Medulla oblongata (tissue), 1 donor: ENCODE results near the gene TMEM108.

Experiments used
- DNase-seq: peaks from one replicate; pipeline ENCODE4 v3.0.0-alpha.2; 2015; ENCODE audit errors: extremely low spot score

Gene TMEM108

GRCh38 chr3:133227813-133228212 is 189.6 kb downstream of the TMEM108 start:
- DNase-seq: no peak

DNA sequence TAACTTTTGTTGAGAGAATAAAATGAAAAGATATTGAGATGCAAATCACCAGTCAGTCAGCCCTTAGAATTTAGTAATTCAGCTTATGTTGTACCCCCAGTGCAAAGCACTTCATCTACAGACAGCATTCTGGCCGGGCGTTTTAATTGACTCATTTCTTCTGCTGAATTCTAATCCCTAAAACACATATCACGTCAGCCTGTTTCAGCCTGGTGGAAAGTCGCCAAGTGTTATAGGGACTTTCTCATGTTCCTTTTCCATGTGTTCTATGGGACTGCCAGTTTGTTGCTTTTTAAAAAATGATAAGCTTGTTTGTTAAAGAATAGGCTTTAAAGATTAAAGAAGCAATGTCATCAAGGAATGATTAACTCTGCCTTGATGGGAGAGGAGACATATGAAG is 192.0 kb downstream of the TMEM108 start:
- DNase-seq: no peak

GRCh38 chr3:133236901-133237300 is 198.7 kb downstream of the TMEM108 start:
- DNase-seq: no peak

- no peak for DNase-seq
Observed at GRCh38 chr3:133237380-133237779, 199.2 kb downstream of the TMEM108 start.

GRCh38 chr3:133238015-133238414 is 199.8 kb downstream of the TMEM108 start:
- no peak for DNase-seq

DNA sequence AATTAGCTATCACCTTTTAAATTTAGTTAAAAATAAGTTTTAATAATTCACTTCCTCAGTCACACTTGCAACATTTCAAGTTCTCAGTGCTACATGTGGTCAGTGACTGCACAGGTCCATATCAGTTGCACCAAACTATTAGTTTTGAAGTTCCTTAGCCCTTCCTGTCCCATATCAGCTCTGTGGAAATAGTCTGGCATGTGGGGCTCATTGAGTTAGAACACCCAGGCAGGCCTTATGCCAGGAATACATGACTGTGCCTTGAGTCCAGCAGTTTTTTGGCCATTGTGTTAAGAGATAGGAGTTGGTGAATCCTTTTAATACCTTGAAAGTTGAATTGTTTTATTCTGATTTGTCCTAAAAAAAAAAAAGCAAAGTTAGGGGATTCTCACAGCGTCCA is 207.9 kb downstream of the TMEM108 start:
- no peak for DNase-seq

- DNase-seq: no peak
Observed at GRCh38 chr3:133246773-133247172, 208.6 kb downstream of the TMEM108 start.

DNA sequence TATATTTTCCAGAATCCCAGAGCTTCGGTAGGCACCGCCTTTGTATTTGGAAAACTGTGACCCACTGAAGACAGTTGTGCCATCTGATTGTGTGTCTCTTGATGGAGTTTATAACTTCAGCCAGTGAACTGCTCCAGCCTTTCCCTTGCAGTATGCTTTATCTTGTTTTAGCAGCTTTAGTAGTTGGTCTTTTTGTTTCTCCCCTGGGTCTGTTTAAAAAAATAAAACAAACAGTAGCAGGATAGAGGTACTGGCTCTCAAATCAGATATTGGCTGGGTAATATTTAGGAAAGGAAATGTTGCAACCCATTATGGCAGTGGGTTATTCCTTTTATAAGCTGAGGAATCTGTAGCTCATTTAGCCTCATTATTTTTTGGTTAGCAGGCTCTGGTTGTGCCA is 210.2 kb downstream of the TMEM108 start:
- no peak for DNase-seq

- no peak for DNase-seq
Observed at GRCh38 chr3:133249490-133249889, 211.3 kb downstream of the TMEM108 start.

- DNase-seq: no peak
Observed at GRCh38 chr3:133254151-133254550, 216.0 kb downstream of the TMEM108 start.

DNA sequence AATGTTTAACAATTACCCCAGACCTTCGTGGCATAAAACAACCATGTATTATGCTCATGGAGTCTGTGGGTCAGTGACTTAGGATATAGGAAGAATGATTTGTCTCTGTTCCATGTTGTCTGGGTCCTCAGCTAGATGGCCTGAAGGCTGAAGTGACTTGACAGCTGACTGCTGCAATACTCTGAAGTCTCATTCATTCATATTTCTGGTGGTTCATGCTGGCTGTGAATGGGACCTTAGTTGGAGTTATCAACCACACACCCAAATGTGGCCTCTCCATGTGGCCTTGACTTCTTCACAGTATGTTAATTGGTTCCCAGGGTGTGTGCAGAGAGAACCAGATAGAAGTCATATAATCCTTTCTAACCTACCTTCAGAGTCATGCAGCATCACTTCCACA is 216.5 kb downstream of the TMEM108 start:
- DNase-seq: no peak

DNA sequence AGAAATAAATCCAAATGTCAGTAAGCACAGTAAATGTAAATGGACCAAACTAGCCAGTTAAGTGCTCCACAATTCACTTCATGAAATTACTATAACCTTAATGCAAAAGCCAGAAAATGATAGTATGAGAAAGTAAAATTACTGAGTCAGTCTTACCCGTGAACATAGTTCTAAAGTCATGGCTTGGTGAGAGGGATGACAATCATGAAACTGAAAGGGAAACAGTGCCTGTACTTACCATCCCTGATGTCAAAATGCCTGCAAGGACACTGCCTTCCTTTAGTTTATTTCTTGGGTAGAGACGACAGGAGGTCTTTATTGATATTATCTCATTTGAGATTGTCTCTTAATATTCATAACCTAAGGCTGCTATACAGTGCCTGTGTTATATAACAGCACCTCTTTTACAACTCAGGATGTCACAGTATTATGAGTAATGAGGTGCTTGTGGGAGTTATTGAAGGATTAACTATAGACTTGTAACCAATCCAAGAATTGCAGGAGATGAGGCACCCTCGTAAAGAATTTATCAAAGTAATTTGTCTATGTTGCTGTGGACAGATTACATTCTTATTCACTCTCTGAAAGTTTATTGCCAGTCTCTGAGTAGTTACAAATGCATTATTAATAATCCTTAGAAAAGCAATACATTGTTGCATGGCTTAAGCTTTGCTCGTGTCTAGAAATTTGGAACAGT is 218.7 kb downstream of the TMEM108 start:
- no peak for DNase-seq

DNA sequence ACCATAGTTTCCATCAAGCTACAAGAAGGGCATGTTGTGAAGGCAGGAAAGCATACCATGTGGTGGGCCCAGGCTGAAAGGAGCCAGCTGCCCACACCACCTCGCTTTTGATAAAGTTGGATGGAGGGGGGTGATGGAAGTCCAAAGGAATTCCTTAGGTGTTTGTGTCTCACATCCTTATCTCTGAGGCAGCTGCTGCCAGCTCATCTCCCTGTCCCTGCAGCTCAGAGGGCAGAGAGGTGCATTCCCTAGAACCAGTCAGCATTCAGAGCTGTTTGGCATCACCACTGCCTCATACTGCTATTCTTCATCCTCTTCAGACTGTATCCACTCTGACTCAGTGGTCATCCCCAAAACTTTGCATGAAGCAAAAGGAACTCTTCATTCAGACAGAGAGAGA is 220.2 kb downstream of the TMEM108 start:
- DNase-seq: no peak

DNA sequence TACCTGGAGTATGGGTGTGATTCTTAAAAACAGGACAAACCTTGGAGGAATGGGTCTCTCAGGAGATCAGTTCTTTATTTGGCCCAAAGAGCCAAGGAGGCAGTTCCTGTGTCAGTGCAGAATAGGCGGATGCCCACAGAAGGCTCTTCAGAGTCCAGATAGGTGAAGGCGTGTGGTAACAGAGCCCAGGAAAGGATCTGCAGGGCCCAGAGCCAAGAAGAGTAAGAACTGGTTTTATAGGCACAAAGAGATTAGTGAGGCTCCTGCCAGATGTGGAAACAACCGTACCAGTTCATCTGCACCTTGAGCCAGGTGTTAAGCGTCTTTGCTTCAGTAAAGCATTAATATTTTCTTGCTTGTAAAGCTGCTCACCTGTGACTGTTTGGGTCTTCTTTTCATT is 221.6 kb downstream of the TMEM108 start:
- no peak for DNase-seq

GRCh38 chr3:133262333-133262732 is 224.1 kb downstream of the TMEM108 start:
- no peak for DNase-seq

DNA sequence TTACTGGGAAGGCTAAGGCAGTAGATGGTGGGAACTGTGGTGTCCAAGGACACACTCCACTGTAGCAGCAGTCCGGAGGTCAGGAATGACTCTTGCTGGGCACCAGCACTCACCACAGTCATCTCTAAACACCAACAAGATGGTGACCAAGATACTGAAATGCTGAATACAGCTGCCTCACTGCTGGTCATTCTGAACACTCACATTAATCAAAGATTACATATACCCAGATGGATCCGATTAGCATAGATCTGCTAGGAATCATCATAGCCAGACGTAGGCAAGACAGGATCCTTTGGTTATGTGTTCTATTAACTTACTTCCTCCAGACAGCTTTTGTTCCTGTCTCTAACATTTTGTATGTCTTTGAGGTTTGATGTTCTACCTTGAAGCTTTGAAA is 226.7 kb downstream of the TMEM108 start:
- DNase-seq: no peak

- DNase-seq: no peak
Observed at GRCh38 chr3:133268726-133269134, 230.5 kb downstream of the TMEM108 start.

DNA sequence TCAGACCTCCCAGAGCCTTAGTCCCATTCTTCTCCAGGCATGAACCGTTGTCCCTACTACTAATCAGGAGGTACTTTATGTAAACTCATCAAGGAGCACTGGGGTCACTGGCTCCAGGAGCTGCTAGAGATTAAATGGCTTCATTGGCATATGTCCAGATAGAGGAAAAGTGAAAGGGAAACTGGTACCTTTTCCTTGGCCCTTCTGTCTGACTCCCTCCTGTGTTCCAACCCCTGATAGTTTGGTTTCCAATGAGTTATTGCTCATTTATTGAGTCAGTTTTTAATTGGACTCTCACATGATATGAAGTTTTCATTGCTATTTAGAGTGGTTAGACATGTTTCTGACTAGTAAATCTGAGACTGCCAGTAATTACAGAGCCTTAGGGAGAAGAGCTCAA is 231.2 kb downstream of the TMEM108 start:
- no peak for DNase-seq

GRCh38 chr3:133270631-133271030 is 232.4 kb downstream of the TMEM108 start:
- DNase-seq: no peak

GRCh38 chr3:133271042-133271441 is 232.9 kb downstream of the TMEM108 start:
- no peak for DNase-seq

DNA sequence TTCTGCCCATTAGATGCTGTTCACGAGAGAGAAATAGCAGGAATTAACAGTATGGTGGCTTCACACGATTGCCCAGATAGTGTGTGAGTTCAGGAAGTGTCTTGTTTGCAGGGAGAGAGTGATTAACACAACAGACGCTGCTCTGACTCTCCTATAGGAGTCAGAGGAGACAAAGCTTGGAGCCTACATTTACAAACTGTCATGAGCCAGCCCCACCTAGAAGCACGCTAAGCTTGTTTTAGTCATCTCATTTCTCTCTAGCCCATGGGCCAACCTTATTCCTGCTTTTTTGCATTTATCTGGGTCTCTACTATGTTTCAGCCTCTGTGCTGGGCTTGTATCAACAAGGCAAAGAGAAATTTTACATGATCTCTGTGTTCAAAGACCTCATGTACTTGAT is 233.3 kb downstream of the TMEM108 start:
- DNase-seq: no peak

DNA sequence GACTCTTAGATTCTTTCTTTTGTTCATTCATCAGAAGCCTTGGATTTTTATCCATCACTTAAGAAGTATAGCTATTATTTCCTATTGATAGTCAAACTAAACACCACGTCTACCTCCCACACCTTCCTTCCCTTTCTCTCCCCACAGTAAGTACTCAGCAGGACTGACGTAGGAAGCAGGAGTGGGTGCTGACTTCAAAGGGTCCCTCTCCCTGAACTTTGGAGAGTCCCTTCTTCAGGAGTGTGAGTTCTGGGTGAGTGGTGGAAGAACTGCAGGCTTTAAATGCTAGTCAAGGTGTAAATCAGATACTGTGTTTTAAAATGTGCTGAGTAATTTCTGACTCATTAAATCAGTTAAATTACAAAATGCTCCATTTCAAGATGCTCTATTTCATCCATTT is 235.2 kb downstream of the TMEM108 start:
- no peak for DNase-seq

DNA sequence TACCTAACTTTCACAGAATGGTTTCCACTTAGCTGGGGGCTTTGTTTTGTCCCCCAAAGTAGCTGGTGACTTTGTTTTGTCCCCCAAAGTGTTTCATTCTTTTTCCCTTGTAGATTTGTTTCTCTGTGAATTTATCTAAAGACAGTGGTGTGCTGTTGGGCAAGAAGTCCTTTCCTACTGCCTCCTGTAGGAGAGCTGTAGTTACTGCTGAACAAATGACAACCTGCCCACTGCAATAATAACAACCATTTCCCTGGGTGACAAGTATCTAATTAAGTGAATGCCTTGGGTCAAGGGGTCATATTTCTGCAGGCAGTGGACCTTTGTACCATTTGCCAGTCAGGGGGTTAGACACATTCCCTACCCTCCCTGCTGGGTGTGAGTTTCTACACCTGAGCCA is 236.3 kb downstream of the TMEM108 start:
- no peak for DNase-seq

GRCh38 chr3:133276594-133276993 is 238.4 kb downstream of the TMEM108 start:
- DNase-seq: no peak
